ENCODE data around the gene EML1. TPM values are rescaled to one million over a fixed set of nuclear protein-coding genes. Genes with fewer than 3 reads are reported as not detected.

EML1 gene
- total RNA-seq, 2 donors from 2014 or later: 23.6 to 34.6 TPM

DNA sequence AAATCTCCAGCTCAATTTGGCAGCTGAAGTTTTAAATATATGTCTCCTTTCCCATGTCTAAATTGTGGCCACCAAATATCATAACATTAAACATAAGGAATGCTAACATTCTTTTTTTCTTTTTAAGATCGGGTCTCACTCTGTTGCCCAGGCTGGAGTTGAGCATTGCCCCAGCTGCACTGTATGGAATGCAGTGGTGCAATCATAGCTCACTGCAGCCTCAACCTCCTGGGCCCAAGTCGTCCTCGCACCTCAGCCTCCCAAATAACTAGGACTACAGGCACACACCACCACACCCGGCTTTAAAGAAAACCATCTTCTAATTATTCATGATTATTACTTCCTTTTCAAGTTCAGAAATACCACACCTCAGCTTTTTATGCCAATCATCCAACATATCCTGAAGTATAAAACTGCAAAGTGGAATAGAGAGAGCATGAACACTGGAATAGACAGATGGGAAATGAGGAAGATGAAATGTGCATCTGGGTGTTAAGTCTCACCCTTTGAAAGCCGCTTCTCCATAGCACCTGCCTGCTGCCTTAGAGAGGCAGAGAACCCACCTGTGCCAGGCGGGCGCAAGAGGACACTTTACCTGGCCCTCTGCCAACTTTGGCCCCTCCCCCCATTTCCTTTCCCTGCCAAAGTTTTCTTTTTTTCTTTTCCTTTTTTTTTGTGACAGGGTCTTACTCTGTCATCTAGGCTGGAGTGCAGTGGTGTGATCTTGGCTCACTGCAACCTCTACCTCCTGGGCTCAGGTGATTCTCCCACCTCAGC is 2.8 kb upstream of the EML1 start:
- Histone ChIP-seq H3K36me3 (replicated peaks in 1 of 2; ENCODE audit: insufficient read depth in 1 of 2, low read depth in 2 of 2) (no peaks in the 10 kb centered on the region), H3K4me3 (no peak overlapping the region), H3K4me1 (peaks cover 45% of the 10 kb centered on the region), H3K27me3 (no peaks in the 10 kb centered on the region), H3K9me3 (no peaks in the 10 kb centered on the region), H3K27ac (peak overlapping the region in 2 of 4 donors; percentile 3 to 57)
- TF ChIP-seq POLR2A (IDR thresholded peaks at IDR 0.05): no peak
- TF ChIP-seq, protein P1, sequence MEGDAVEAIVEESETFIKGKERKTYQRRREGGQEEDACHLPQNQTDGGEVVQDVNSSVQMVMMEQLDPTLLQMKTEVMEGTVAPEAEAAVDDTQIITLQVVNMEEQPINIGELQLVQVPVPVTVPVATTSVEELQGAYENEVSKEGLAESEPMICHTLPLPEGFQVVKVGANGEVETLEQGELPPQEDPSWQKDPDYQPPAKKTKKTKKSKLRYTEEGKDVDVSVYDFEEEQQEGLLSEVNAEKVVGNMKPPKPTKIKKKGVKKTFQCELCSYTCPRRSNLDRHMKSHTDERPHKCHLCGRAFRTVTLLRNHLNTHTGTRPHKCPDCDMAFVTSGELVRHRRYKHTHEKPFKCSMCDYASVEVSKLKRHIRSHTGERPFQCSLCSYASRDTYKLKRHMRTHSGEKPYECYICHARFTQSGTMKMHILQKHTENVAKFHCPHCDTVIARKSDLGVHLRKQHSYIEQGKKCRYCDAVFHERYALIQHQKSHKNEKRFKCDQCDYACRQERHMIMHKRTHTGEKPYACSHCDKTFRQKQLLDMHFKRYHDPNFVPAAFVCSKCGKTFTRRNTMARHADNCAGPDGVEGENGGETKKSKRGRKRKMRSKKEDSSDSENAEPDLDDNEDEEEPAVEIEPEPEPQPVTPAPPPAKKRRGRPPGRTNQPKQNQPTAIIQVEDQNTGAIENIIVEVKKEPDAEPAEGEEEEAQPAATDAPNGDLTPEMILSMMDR (IDR thresholded peaks at IDR 0.05): no peak
- 78 to 87% methylated on average over 7 of the region's 7 CpGs for WGBS, 2 donors
- ATAC-seq: no peak
- intact Hi-C loops (cut with DNase I): no loop called here
- DNase-seq: peak in 1 of 4 donors; percentile 28

DNA sequence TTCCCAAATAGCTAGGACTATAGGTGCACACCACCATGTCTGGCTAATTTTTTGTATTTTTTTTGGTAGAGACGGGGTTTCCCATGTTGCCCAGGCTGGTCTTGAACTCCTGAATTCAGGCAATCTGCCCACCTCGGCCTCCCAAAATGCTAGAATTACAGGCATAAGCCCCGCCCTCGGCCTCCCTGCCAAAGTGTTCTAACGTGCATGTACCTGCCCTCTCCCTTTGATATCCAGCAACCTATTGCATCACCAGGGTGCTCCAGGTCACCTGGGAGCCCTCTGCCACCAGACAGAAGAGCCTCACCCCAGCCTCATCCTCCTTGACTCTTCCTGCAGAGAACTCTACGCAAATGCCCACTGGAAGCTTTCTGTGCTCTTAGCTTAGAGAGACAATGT is 2.2 kb upstream of the EML1 start:
- ATAC-seq: no peak
- H3K36me3 ChIP-seq (replicated peaks in 1 of 2; ENCODE audit: insufficient read depth in 1 of 2, low read depth in 2 of 2): no peaks in the 10 kb centered on the region
- DNase-seq: peak; percentile 41 to 55 (median 44)
- intact Hi-C loops (cut with DNase I): no loop called here
- peak overlapping the region in 2 of 4 donors; percentile 30 to 84 for H3K27ac ChIP-seq
- peaks cover 45% of the 10 kb centered on the region for H3K4me1 ChIP-seq
- no peaks in the 10 kb centered on the region for H3K9me3 ChIP-seq
- 72 to 77% methylated on average over 6 of the region's 6 CpGs for WGBS, 2 donors
- H3K4me3 ChIP-seq: no peak overlapping the region
- no peaks in the 10 kb centered on the region for H3K27me3 ChIP-seq
- TF ChIP-seq, protein P1 (IDR thresholded peaks at IDR 0.05): no peak
- no peak for TF ChIP-seq POLR2A (IDR thresholded peaks at IDR 0.05)

DNA sequence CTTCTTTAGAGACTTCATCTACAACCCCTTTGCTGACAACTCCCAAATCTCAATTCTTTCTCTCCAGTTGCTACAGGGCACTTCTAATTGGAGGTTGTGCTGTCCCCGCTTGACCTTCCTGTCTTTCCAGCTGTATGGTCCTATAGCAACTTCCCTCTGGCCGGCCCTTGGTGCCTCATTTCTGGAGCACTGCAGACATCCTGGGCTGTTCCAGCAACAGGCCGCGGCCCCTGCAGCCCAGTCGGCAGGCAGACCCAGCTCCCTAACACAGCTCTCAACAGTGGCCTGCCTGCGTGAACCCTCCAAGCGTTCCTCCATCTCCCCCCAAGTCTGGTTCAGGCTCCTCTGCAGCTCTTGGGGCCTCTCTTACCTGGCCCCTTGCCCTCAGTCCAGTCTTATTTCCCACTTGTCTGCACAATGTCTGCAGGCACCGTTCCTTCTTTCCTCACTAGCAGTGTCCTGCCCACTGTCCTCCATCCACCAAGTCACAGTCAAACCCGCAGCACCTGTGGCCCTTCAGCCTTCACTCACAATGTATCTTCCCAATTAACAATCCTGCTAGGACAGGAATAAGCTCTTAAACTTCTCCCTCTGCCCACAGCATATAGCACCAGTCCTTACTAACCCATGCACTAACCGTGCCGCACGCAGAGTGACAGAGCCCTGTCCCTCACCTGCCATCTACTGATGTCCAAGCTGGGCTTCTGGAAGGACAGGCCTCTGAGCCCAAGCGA is 1.6 kb upstream of the EML1 start:
- intact Hi-C loops (cut with DNase I): no loop called here
- no peak for TF ChIP-seq POLR2A (IDR thresholded peaks at IDR 0.05)
- TF ChIP-seq, protein P1 (IDR thresholded peaks at IDR 0.05): no peak
- WGBS, 2 donors: 85 to 87% methylated on average over 13 of the region's 13 CpGs
- DNase-seq (no peak), ATAC-seq (no peak)
- Histone ChIP-seq H3K9me3 (no peaks in the 10 kb centered on the region), H3K27ac (peak overlapping the region in 2 of 4 donors; percentile 30 to 84), H3K36me3 (replicated peaks in 1 of 2; ENCODE audit: insufficient read depth in 1 of 2, low read depth in 2 of 2) (no peaks in the 10 kb centered on the region), H3K4me3 (no peak overlapping the region), H3K4me1 (peaks cover 45% of the 10 kb centered on the region), H3K27me3 (no peaks in the 10 kb centered on the region)

- no peak for ATAC-seq
- intact Hi-C loops (cut with DNase I): no loop called here
- no peak for DNase-seq
- Histone ChIP-seq H3K4me1 (peaks cover 45% of the 10 kb centered on the region), H3K27me3 (no peaks in the 10 kb centered on the region), H3K36me3 (replicated peaks in 1 of 2; ENCODE audit: insufficient read depth in 1 of 2, low read depth in 2 of 2) (no peaks in the 10 kb centered on the region), H3K4me3 (no peak overlapping the region), H3K27ac (peak overlapping the region; percentile 41 to 85 (median 78)), H3K9me3 (no peaks in the 10 kb centered on the region)
- TF ChIP-seq, protein P1 (IDR thresholded peaks at IDR 0.05): no peak
- 65 to 74% methylated on average over 6 of the region's 6 CpGs for WGBS, 2 donors
These were observed 1.0 kb upstream of the EML1 start for GRCh38 chr14:99792210-99792535.

Data from body of pancreas (tissue), 4 donors.